ENCODE results near the gene COQ8A. TPM values are rescaled to one million over a fixed set of nuclear protein-coding genes. Genes with fewer than 3 reads are reported as not detected.

Gene COQ8A
- polyA plus RNA-seq, 1 experiment, result 5.3 TPM

- Histone ChIP-seq H3K4me3 (ENCODE audit: low read depth, low read length) (no peak overlapping the region), H3K27me3 (ENCODE audit: control insufficient read depth, insufficient read depth, low read length) (no peaks in the 10 kb centered on the region), H3K9me3 (ENCODE audit: control insufficient read depth, insufficient read depth, low read length) (no peaks in the 10 kb centered on the region; the same call in 1 of the 2 replicates), H3K27ac (ENCODE audit: low read depth, low read length) (no peak overlapping the region)
- CTCF ChIA-PET, result no interaction called here
- TF ChIP-seq CTCF (IDR thresholded peaks at IDR 0.05; ENCODE audit: low read depth, low read length), result no peak
- POLR2A ChIA-PET, result no interaction called here
- no peak for DNase-seq (ENCODE audit: low read depth, low spot score)
Observed at GRCh38 chr1:226981838-226982237, 41.7 kb downstream of the COQ8A start.

GRCh38 chr1:226982451-226983177 is 42.5 kb downstream of the COQ8A start:
- ChIA-PET CTCF (no interaction called here), POLR2A (no interaction called here)
- no peak for DNase-seq (ENCODE audit: low read depth, low spot score)
- TF ChIP-seq CTCF (IDR thresholded peaks at IDR 0.05; ENCODE audit: low read depth, low read length), result no peak
- no peak overlapping the region for H3K27ac ChIP-seq (ENCODE audit: low read depth, low read length)
- H3K27me3 ChIP-seq (ENCODE audit: control insufficient read depth, insufficient read depth, low read length), result no peaks in the 10 kb centered on the region
- no peaks in the 10 kb centered on the region; the same call in 1 of the 2 replicates for H3K9me3 ChIP-seq (ENCODE audit: control insufficient read depth, insufficient read depth, low read length)
- H3K4me3 ChIP-seq (ENCODE audit: low read depth, low read length), result no peak overlapping the region

- no peaks in the 10 kb centered on the region for H3K27me3 ChIP-seq (ENCODE audit: control insufficient read depth, insufficient read depth, low read length)
- no peak overlapping the region for H3K27ac ChIP-seq (ENCODE audit: low read depth, low read length)
- no peak overlapping the region for H3K4me3 ChIP-seq (ENCODE audit: low read depth, low read length)
- DNase-seq (ENCODE audit: low read depth, low spot score), result no peak
- ChIA-PET CTCF (interaction anchor here (0.6 kb wide), 1 partner anchor 434 kb away, joined by 6 read pairs; no protein-coding TSS in a partner anchor), POLR2A (interaction anchor here (0.6 kb wide), 2 partner anchors 131 to 328 kb away, joined by 3 to 5 read pairs; no protein-coding TSS in a partner anchor)
- H3K9me3 ChIP-seq (ENCODE audit: control insufficient read depth, insufficient read depth, low read length), result no peaks in the 10 kb centered on the region; the same call in 1 of the 2 replicates
- no peak for TF ChIP-seq CTCF (IDR thresholded peaks at IDR 0.05; ENCODE audit: low read depth, low read length)
Observed at GRCh38 chr1:226983247-226983991, 43.3 kb downstream of the COQ8A start.

- CTCF ChIA-PET, result interaction anchor here (0.6 kb wide), 1 partner anchor 433 kb away, joined by 6 read pairs; no protein-coding TSS in a partner anchor
- no peak for DNase-seq (ENCODE audit: low read depth, low spot score)
Observed at GRCh38 chr1:226983992-226984364, 43.9 kb downstream of the COQ8A start.

More at GRCh38 chr1:226983992-226984364, 43.9 kb downstream of the COQ8A start:
- no peaks in the 10 kb centered on the region for H3K27me3 ChIP-seq (ENCODE audit: control insufficient read depth, insufficient read depth, low read length)
- no peak overlapping the region for H3K4me3 ChIP-seq (ENCODE audit: low read depth, low read length)
- TF ChIP-seq CTCF (IDR thresholded peaks at IDR 0.05; ENCODE audit: low read depth, low read length), result no peak
- no peaks in the 10 kb centered on the region; the same call in 1 of the 2 replicates for H3K9me3 ChIP-seq (ENCODE audit: control insufficient read depth, insufficient read depth, low read length)
- POLR2A ChIA-PET, result interaction anchor here (0.6 kb wide), 2 partner anchors 130 to 327 kb away, joined by 3 to 5 read pairs; no protein-coding TSS in a partner anchor
- H3K27ac ChIP-seq (ENCODE audit: low read depth, low read length), result no peak overlapping the region
